HG03064 (cell line): ENCODE results near the gene KATNA1.

Source experiments
- ATAC-seq: cut with Tn5 transposase; IDR thresholded peaks from one replicate; pipeline ENCODE4 v1.9.1; 2021; ENCODE audit warnings: low read depth; ENCODE audit not compliant: unreplicated experiment

Gene KATNA1

DNA sequence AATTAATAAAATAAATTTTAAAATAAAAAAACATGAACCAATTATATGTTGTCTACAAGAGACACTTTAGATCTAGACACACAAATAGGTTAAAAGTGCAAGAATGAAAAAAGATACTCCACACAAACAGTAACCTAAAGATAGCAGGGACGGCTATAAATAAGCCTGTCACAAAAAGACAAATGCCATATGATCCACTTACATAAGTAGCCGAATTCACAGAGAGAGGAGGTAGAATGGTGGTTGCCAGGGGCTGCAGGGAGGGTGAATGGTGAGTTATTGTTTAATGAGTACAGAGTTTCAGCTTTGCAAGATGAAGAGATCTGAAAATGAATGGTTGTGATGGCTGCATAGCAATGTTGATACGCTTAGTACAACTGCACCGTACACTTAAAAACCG, 32.7 kb downstream of the KATNA1 start:
- no peak for ATAC-seq

DNA sequence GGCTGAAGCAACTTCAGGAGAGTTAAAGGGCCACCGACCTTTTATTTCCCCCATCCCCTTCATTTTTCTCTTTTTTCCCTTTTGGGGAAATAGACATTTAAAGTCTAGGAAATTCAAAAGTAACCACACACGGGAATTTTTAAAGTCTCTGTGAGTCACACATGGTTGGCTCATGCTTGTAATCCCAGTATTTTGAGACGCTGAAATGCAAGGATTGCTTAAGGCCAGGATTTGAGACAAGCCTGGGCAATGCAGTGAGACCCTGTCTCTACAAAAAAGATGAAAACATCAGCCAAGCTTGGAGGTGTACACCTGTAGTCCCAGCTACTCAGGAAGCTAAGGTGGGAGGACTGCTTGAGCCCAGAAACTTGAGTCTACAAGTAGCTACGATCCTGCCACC, 34.2 kb downstream of the KATNA1 start:
- ATAC-seq = no peak

DNA sequence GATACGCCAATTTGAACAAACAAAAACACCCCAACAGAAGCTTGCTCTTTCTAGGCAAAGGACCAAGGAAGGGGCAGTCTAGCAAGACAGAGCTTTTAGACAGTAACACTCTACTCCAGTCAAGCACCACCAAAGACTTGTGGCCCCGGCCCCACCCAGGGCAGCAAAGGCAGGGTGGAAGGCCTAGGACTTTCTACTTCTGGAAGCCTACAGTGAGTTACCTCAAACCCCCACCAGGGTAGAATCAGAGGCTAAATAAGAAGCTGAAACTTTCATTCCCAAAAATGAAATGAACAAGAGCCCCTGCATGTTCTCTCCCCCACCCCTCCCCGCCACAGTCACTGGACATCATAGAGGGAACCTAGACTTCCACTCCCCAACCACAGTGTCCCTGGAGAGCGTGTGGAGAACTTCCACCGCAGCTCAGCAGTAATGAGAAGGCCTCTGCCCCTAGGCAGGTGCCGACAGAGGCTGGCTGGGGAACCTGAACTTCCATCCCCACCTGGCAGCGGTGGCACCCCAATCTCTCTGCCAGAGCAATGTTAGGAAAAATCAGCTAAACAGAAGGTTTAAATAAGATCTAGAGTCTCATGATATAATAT, 40.0 kb downstream of the KATNA1 start:
- ATAC-seq = no peak

DNA sequence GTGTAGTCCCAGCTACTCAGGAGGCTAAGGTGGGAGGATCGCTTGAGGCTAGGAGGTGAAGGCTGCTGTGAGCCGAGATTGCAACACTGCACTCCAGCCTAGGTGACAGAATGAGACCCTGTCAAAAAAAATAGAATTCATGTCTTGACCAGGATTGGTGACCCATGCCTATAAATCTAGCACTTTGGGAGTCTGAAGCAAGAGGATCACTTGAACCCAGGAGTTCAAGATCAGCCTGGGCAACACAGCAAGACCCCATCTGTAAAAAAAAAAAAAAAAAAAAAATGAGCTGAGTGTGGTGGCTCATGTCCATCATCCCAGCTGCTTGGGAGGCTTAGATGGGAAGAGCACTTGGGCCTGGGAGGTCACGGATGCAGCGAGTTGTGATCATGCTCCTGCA, 48.0 kb downstream of the KATNA1 start:
- no peak for ATAC-seq

DNA sequence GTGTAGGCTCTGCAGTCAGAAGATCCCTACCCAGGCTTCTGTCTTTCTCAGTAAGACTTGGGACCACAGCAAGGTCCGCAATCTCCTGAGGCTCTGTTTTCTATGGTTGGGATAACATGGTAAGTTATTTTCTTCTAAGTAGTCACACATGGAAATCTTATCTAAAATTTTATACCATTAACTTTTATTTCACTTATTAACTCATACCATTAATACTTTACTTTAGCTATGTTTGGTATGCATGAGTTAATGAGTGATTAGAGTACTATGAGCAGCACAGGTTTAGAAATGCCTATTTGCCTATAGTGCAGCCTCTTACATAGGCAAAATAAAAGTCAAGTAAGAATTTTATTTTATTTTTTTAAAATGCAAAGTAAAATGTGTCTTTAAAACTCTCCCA, 55.1 kb downstream of the KATNA1 start:
- ATAC-seq = no peak

DNA sequence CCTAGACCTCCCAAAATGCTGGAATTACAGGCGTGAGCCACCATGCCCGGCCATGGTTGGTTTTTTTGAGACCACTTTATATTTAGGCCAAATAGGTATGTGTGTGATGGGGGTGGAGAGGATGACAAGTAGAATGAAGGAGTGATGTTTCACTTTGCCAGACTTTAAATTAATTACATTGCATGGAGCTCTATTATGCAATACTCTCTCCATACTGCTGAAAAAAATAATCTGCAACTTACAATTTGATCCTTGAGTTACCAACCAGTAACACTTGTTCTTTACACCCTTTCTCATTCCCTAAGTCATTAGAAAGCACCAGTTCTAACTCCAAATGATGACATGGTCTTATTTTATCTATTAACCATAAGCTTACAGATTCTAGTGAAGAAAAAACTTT, 55.5 kb downstream of the KATNA1 start:
- ATAC-seq = no peak

DNA sequence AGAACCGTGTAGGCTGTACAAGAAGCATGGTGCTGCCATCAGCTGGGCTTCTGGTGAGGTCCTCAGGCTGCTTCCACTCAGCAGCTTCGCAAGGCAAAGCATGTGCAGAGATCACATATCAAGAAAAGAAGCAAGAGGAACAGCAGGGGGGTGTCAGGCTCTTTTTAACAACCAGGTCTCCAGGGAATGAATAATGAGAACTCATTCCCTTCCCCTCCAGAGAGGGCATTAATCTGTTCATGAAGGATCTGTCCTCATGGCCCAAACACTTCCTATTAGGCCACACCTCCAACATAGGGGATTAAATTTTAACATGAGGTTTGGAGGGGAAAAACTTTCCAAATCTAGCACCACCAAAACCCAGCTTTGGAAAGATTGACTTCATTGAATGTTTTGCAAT, 62.4 kb downstream of the KATNA1 start:
- ATAC-seq = no peak

DNA sequence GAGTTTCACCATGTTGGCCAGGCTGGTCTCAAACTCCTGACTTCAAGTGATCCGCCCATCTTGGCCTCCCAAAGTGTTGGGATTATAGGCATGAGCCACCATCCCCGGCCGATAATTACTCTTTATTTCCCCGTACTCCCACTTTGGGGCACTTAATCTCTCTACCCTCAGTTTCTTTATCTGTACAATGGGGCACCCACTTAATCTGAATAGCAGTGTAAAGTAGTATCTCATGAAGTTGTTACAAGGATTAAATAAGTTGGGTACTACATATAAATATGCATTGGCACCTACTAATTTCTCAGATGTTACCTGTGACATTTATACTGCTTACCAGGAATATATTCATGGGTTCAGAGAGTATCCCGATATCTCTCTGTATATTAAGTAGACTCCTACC, 67.2 kb downstream of the KATNA1 start:
- no peak for ATAC-seq

DNA sequence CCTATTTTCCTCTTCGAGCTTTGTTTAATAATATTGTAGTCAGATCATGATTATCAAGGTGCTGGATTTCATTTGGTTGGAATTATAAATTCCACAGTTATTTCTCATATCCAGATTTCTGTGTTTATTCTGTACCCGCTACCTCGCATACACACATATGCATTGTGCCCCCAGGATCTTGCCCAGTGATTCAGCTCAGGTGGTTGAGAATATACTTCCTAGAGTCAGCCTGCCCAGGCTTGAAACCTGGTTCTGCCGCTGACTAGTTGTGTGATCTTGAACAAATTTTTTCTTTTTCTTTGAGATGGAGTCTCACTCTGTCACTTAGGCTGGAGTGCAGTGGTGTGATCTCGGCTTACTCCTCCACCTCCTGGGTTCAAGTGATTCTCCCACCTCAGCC, 67.6 kb downstream of the KATNA1 start:
- no peak for ATAC-seq

DNA sequence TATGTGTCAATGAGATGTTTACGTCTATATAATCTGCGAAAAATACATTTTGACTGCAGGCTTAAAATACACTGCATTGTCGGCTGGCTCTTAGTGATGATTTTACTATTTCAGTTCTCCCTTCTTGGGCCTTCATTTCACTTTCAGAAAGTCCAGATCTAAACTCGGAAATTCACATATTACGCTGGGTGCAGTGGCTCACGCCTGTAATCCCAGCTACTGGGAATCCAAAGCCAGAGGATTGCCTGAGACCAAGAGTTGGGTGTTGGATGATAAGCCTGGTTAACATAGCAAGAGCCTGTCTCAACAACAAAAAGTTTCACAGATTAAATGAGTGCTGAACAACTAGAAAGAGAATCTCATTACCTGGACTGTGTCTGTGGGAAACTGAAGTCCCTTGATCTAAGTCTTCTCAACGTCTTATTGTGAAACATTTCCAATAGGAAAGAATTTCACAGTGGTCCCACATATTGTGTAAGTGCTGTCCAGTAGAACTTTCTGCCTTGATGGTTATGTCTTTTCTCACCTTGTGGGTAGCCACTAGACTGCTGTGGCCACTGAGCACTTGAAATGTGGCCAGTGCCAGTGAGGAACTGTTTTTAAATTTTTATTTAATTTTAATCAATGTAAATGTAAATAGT, 80.4 kb downstream of the KATNA1 start:
- ATAC-seq = no peak

DNA sequence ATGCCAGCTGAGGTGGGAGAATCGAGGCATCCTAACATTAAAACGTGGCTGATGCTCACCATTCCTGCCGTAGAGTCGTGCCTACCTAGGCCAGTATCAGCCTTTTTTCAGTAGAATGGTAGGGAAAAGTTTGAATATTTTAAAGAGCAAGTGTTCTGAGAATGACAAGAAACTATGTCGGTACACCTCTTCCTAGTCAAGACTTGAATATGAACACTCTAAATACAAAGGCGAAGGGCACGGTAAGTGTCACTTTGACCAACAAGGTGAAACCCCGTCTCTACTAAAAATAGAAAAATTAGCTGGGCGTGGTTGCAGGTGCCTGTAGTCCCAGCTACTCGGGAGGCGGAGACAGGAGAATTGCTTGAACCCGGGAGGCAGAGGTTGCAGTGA, 81.3 kb downstream of the KATNA1 start:
- ATAC-seq = no peak

DNA sequence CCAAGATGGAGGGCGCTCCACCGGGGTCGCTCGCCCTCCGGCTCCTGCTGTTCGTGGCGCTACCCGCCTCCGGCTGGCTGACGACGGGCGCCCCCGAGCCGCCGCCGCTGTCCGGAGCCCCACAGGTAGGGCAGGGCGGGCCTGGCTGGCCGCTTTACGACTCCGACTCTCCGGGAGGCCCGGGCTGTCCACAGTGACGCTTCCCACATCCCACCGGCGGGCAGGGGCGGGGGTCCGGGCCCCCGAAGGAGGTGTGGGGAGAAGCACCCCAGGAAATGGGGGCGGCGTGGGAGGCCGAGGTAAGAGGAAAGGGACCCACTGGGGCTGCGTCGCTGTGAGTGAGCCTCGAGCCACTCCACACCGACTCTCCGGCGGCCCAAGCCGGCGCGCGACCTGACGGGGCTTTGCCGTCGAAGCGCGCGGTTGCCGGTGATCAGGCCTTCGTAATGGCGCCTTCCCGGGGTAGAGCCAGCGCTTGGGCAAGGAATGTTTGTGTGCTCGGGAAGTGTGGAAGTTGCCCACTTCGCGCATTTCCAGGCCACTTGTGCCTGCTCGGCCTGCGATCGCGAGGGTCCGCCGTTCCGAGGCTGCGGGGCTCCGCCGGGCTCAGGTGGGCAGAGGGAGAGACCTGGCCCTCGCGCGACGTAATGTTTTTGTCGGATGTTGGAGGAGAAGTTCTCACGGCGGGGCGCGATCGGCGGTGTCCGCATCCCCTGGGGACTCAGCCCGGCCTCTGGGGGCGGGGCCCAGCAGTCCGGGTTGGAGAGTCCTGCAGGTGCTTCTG, 81.9 kb downstream of the KATNA1 start:
- peak; percentile 16 for ATAC-seq

DNA sequence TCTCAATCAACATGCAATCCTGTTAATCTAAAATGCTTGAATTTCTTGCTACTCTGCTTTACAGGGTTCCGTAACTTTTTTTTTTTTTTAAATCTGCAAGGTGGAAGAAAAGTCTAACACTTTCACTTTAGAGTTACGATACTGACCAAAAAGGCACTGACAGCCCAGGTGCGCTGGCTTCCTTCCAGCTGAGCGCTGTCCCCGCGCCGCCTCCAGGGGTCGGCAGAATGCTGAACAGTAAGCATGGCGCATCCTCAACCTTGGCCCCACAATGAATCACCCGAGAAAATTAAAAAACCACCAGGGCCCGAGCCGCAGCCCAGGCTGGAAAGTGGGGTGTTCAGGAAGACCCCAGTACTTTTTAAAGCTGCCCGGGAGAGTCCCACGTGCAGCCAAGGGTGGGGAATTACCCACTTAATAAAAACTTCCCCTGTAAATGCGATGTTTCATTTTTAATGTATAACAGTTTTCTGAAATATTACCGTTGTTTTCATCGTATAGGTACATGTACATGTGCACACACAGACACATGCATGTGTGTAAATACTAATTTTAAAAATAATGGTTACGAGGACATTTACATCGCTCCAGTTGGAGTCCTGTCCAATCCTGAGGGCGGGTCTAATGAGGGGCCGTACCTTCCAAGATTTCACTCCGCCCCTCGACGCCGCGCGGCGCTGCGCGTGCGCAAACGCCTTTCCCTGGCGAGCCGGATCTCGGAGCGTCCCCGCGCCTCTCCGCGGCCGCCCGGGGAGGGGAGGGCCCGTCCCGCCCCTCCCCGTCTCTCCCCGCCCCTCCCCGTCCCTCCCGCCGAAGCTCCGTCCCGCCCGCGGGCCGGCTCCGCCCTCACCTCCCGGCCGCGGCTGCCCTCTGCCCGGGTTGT, 82.7 kb downstream of the KATNA1 start, which contains the start of gene GINM1:
Gene GINM1 (plus strand): TSS at position 849 of the 883 bp plus-strand sequence. CDS start 40 bp downstream, outside the sequence.
- peak; percentile 73 for ATAC-seq

DNA sequence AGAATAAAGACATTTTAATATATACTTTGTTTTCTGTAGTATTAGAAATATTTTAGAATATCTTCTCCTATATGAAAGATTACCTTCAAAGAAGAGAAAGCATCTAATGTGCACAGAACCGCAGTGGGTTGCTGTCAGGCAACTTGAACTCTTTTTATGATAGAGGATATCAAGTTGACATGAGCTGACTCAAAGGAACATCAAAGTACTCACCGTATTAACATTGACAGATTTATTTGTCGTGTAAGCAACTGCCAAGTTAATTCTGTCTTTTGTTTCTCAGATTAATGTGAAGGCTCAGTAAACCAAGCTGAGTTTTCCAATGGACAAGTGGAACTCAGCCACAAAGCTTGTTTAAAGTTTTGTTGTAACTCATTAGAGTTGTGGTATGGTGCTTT, 84.6 kb downstream of the KATNA1 start:
- no peak for ATAC-seq

DNA sequence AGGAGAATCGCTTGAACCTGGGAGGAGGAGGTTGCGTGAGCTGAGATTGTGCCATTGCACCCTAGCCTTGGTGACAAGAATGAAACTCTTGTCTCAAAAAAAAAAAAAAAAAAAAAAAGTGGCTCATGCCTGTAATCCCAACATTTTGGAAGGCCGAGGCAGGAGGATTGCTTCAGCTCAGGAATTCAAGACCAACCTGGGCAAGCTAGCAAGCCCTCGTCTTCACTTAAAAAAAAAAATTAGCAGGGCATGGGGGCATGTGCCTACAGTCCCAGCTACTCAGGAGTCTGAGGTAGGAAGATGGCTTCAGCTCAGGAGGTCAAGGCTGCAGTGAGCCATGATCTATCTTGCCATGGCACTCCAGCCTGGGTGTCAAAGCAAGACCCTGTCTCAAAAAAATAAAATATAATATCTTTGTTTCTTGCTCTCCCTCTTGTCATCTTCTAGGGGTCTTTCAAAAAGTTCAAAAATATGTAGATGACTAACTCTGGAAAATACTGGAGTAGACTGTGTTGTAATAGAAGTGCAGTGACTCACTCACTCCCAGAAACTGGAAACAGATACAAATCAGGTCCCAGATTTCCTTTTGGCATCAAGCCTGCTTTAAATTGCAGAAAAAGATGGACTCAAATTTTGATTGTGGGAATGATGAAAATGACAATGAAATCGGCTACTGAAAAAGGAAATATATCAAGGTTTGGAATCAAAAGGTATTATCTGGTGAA, 85.1 kb downstream of the KATNA1 start:
- ATAC-seq = no peak

DNA sequence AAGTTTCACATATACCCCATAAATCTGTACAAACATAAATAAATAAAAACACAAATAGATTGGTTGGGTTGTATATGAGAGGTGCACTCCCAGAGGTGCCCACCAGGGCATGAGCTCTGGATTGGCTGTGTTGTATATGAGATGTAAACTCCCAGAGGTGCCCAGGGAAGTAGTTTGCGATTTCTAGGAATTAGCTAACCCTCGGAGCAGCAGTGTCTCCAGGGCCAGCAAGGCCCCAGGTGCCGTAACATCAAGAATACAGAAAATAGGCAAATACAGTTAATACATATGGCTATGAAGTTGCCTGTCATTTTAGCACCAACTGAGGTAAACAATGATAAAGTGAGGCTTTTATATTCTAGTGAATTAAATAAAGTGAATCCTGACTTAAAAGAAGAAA, 87.8 kb downstream of the KATNA1 start:
- no peak for ATAC-seq

DNA sequence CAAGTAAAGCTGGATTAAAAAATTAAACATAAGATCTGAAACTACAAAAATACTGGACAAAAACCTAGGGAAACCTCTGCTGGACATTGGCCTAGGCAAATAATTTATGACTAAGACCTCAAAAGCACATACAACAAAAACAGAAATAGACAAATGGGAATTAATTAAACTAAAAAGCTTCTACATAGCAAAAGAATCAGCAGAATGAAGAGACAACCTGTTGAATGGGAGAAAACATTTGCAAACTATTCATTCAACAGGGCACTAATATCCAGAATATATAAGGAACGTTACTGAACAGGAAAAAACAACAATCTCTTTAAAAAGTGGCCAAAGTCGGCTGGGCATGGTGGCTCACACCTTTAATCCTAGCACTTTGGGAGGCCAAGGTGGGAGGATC, 89.1 kb downstream of the KATNA1 start:
- ATAC-seq = no peak

DNA sequence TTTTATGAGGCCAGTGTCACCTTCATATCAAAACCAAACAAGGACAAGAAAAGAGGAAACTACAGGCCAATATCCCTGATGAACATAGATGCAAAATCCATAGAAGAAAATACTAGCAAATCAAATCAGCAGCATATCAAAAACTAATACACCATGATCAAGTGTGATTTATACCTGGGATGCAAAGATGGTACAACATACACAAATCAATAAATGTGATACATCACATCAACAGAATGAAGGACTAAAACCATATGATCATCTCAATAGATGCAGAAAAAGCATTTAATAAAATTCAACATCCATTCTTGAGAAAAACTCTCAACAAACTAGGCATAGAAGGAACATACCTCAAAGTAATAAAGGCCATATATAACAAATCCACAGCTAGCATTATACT, 90.5 kb downstream of the KATNA1 start:
- ATAC-seq = no peak

DNA sequence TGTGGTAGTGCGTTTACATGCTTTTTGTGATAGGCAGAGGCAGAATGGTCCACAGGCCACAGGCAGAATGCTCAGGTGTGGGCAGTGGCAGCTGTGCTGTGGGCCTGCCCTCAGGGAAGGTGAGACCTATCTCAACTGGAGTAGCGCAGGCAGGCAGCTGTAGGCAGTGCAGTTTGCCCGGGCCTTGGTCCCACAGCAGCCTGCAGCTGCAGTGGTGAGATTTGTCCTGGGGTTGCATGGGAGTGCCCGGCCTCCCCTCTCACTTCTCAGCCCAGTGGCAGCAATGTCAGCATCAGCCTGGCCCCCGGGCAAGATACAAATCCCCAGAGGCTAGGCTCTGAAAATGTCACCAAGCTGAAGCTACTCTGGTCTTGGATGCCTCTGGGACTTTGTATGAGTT, 96.6 kb downstream of the KATNA1 start:
- ATAC-seq = no peak

DNA sequence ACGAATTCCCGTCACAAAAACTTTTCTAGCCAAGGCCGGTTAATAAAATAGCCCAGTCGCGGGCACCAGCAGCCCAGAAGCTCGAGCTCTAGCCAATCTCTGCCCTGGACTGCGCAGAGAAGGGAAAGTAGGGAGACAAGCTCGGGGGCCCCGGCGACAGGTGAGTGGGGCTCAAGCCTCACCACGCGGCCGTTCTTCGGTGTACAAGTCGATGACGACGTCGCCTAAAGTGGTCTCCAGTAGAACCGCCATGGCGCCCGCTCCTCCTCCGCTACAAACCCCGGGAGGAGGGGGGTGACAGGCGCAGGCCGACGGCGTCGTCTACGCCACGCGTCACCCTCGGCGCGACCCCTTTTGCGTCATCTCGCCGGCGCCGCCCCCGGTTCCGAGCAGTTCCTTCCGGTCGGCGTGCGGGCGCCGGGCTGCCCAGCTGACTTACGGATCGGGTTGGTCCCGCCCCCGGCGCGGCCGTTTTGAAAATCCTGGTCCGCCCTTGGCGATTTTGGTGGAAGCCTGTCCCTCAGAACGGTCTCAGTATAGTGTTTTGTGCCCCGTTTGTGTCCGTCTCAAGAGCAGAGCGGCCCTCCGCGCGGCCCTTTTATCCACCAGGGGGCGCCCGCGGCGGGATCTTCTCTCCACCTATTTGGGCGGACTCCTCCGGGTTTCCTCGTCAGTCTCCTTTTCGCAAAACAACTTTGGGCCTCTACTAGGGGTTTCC, 102.6 kb downstream of the KATNA1 start, which contains the start of gene PPIL4:
Gene PPIL4 (minus strand): TSS at position 290 of the 718 bp plus-strand sequence. CDS start 38 bp downstream, at position 252.
- ATAC-seq = peak; percentile 95
